GM12872 (cell line): ENCODE results near the gene TMEM101.

Source experiments
- CTCF ChIP-seq: IDR thresholded peaks from 3 replicates; pipeline ENCODE4 v1.5.1; 2011; ENCODE audit warnings: low read depth, mild to moderate bottlenecking, low read length, moderate library complexity; ENCODE audit not compliant: insufficient read depth

Gene TMEM101

GRCh38 chr17:44006598-44007345 lies 8.0 kb downstream of the TMEM101 start:
- peak; percentile 75 for TF ChIP-seq CTCF

- no peak for TF ChIP-seq CTCF
Observed at GRCh38 chr17:44006272-44006597, 8.5 kb downstream of the TMEM101 start.

GRCh38 chr17:44005527-44006271 lies 9.1 kb downstream of the TMEM101 start:
- TF ChIP-seq CTCF: no peak; the same call in 2 of the 3 replicates

GRCh38 chr17:44004761-44005526 lies 9.8 kb downstream of the TMEM101 start:
- no peak for TF ChIP-seq CTCF

- no peak for TF ChIP-seq CTCF
Observed at GRCh38 chr17:44004077-44004760, 10.5 kb downstream of the TMEM101 start, which contains the start of gene NAGS. Gene NAGS (plus strand): TSS chr17:44004622. CDS start chr17:44004664, 42 bp downstream.

- no peak for TF ChIP-seq CTCF
Observed at GRCh38 chr17:44002141-44002848, 12.5 kb downstream of the TMEM101 start.
